MV-4-11 (cell line): ENCODE measurements around the gene TMEM125.

ENCODE experiments used
- DNase-seq: peaks from one replicate; lab custom pipeline; 2025; lab: John Stamatoyannopoulos, UW

TMEM125 gene

DNA sequence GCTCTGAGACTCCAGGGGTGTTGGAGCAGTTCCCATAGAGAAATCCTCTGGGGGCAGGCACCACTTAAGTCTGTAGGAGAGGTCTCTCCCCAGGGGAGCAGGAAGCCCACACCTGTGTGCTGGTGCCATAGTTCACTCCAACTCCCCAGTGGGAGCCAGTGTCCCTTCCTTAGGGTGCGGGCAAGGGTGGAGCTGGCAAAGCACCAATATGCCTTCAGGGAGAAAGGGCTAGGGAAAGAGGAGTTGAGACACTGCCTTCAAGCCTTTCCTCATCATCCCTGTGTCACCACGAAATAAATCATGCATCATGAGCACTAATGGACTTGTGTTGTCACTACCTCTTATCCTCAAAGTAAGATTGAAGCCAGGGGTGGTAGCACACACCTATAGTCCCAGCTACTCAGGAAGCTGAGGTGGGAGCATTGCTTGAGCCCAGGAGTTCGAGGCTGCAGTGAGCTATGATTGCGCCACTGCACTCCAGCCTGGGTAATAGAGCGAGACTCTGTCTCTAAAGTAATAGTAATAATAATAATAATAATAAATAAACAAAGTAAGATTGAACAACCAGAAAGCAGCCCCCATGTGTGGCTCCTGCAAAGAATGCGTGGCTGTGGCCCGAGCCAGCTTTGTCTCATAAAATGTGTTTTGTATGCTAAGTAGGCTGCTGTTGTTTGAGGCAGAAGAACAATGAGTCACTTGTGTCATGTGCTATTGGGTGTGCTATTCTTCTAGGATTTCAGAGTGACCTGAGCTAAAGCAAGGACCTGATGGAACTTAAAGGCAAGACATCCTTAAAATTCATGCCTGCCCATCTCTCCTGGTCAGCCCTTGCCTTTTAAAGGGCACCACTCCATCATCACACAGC, 24.3 kb downstream of the TMEM125 start:
- DNase-seq = no peak

DNA sequence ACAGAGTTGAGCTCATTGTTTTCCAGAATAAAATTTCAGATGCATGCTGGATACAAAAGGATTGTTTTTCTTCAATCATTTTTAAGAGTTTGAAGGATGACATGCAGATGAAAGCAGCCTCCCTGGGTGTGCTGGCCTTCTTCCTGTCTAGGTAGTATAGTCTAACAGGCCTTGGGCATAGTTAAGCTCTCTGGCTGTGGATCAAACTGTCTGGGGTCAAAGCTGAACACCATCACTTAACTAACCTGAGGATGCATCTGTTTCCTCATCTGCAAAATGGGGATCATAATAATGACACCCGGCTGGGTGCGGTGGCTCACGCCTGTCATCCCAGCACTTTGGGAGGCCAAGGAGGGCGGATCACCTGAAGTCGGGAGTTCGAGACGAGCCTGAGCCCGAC, 25.0 kb downstream of the TMEM125 start:
- no peak for DNase-seq

DNA sequence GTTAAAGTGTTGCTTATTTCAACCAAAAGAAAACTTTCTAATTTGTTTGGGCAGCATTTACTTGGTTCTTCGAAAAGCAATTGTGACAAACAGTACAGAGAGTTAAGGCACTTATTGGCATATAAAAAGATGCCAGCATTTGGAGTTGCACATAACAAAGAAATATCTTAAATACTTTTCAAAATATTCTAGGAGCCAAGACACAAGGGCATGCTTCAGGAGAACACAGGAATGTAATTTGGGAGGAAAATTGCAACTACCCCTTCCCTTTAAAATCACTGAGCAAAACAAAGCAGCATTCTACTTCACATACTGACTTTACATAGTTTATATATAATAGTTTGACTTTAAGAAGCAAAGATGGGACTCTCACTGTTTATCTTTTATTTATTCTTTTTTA, 26.4 kb downstream of the TMEM125 start:
- DNase-seq = no peak

DNA sequence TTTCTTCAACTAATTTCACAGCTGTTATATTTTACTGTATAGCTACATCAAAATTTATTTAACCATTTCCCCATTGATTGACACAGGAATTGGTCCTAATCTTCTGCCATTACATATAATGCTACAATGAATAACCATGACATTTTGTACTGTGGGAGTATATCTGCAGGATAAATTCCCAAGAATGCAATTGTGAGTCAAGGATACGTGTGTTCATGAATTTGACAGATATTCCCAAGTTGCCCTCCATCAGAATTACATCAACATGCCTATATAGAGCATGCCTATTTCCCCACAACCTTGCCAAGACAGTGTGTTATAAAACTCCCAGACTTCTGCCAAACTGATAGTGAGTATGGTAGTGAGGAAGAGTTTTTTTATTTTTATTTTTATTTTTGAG, 28.3 kb downstream of the TMEM125 start:
- DNase-seq = no peak

DNA sequence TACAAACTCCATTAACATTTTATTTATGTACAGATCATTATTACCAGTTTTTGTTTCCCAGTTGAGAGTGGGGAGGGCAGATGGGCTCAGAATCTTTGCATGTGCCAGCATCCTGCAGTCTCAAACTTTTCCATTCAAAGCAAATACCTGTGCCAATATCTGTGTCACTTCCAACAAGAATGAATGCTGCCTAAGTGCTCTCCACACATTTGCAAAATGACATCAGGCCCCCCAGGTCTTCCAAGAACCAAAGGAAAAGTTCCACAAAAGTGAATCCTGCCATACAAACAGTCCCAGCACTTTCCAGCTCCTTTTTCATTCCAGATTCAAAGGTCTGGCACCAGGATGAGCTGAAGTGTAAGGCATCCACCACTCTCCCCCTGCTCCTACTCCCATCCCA, 29.3 kb downstream of the TMEM125 start:
- DNase-seq = no peak

DNA sequence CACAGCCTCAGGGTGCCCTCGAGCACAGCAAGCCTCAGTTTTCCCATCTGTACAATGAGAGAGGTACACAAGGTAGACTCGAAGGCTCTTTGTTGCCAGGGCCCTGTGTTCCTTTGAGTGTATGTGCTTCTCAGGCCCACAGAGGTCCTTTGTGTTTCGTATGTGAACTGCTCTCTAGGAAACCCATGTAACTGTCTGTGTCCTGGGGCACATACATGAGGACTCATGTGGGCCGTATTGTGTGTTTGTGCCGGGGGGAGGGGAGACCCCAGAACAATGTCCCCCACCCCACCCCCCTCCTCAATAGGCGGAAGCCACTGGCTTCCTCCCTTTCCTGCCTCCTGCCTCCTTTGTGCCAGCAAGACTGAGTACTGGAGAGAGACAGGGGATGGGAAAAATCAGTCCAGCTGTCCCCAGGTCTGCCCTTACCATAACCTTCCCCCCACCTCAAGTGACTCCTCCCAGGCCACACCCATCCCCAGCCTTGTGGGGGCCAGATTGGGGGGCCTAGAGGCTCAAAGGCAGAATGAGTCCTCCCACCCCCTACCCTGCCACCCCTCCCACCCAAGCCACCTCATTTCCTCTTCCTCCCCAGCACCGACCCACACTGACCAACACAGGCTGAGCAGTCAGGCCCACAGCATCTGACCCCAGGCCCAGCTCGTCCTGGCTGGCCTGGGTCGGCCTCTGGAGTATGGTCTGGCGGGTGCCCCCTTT, 30.8 kb downstream of the TMEM125 start, which contains the start of gene TIE1:
TSS of gene TIE1 (plus strand) at position 605 of the 717 bp plus-strand sequence. CDS start at position 695, 90 bp downstream.
- DNase-seq = no peak

DNA sequence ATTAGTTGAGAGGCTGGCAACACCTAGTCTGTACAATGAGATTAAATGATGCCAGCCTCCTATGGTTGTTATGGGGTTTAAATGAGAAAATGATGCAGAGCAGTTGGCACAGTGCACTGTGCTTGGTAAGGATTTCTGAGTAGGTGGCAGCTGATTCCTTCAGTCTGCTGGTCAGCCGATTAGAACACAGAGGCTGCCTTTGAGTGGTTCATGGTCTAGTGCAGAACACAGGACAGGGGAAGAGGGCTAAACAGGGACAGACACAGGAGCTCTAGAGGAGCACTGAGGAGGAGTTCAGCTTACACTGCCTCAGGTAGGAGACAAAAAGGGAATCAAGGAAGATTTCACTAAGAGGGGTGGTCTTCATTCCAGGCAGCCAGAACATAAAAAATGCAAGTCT, 32.4 kb downstream of the TMEM125 start:
- no peak for DNase-seq

DNA sequence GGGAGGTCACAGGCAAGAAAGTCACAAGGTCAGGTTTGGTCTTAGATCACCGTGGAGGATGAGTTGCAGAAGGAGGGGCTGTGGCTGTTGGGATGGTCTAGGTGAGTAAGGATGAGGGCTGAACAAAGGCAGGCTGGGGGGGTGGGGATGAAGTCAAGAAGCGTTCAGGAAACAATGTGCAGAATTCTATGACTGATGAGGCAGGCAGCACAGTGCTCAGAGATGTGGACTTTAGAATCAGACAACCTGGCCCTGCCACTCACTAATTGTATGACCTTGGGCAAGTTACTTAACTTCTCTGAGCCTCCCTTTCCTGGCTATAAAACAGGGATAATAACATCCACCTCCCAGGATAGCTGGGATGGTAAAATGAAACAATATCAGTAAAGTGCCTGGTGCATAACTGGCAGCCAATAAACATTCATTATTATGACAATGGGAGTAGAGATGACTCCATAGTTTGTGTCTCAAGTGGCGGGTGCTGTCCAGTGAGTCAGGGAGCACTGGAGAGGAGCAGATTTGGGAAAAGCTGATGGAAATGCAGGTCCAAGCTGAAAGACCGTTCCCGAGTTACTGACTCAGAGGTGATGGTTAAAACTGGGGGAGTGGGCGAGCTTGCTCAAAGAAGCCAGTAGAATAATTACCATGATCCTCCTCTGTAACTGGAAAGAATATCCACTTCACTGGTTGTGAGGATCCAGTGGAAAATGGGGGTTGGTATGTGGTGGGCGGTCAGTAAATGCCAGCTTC, 33.1 kb downstream of the TMEM125 start:
- no peak for DNase-seq

DNA sequence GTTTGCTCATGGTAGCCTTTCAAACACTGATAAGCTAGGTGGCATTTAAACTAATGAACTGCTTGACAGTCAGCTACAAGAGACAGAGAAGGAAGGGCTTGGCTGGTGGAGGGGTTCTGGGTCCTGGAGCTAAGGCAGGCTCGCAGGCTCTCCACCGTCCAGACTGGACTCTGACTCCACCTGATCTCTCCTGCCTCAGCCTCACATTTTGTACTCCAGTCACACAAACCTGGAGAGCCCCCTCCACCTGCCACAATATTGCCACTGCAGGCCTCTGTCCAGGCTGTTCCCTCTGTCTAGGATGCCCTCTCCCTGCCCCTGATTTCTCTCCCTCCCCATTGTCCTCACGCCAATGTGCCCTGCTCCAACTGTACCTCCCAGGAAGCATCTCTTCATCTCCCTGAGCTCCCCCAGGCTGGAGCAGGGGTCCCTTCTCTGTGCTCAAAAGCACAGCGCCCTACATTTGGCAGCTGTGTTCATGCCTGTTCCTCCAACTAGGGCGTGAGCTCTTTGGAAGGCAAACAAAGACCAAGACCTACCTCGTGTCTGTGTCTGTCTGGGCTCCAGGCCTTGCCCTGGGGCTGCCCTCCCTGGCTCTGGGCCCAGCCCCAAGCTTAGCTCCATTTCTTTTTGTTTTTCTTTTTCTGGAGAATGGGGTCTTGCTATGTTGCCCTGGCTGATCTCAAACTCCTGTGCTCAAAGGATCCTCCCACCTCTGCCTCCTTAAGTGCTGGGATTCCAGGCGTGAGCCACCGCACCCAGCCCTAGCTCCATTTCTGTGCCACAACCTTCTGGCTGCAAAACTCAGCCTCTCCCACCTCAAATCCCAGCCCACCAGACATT, 33.9 kb downstream of the TMEM125 start:
- no peak for DNase-seq

DNA sequence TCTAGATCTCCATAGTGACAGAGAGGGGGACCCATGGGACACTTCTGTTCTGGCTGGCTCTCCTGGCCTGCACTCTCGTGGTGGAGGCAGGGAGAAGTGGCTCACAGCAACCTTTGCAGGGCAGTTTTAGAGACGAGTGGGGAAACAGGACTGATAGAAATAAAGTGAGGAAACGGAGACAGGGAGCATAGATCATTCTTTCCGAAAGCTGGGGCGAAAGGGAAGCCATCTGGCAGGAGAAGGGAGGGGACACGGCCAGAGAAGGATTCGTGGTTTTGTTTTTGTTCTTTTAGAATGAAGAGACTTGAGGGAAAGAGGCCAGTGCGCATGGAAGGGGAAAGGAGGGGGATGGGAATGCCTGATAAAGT, 34.5 kb downstream of the TMEM125 start:
- no peak for DNase-seq

DNA sequence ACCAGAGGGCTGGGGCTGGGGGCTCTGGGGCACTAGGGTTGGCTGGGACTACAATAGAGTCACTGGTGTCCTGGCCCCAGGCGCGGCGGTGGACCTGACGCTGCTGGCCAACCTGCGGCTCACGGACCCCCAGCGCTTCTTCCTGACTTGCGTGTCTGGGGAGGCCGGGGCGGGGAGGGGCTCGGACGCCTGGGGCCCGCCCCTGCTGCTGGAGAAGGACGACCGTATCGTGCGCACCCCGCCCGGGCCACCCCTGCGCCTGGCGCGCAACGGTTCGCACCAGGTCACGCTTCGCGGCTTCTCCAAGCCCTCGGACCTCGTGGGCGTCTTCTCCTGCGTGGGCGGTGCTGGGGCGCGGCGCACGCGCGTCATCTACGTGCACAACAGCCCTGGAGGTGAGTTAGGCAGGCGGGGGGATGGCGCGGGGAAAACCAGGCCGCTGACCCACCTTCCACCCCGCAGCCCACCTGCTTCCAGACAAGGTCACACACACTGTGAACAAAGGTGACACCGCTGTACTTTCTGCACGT, 35.1 kb downstream of the TMEM125 start:
- no peak for DNase-seq

DNA sequence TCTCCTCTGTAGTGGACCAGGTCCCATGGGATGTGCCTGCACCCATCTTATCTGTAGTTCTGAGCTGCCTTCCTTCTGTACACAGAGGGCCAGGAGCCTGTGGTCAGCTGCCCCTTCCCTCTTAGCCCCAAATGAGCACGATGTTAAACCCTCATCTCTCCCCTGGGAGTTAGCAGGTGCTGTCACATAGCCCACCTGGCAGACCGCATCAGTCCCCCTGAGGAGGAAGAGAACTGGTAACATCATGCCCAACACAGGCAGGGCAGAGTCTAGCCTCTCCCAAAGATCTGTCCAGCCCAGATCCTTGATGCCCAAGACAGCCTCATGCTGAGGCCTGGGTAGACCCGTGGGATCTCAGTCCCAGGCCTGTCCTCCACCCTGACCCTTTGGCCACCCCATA, 35.7 kb downstream of the TMEM125 start:
- DNase-seq = no peak

DNA sequence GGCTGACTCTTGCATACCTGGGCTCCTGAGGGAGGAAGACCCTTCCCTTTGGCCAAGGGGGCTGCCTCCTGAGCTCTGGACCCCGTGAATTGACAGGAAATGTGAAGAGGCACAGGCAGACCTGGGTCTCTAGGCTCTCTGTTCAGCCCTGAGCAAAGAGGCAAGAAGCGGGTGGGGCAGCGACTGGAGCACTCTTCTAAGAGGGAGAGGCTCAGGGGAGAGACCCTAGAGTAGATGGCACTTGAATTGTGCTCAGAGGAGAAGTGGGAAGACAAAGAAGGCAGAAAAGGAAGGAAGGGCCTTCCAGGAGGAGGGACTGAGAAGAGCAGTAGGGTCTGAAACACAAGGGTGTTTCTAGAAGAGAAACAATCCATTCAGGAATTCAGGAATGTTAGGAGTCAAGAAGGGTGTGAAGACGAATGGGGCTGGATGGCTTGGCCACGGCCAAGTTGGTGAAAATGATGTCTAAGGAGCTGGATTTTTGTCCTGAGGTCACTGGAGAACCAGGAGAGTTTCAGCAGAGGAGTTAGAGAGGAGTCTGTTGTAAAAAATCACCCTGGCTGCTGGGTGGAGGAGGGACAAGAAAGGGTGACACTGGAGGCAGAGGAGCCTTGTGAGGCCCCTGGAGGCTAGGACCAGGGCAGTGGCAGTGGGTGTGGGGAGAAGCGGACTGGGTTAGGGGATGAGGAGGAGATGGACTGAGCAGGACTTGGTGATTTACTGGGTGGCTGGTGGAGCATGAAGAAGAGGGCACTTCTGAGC, 36.3 kb downstream of the TMEM125 start:
- no peak for DNase-seq

DNA sequence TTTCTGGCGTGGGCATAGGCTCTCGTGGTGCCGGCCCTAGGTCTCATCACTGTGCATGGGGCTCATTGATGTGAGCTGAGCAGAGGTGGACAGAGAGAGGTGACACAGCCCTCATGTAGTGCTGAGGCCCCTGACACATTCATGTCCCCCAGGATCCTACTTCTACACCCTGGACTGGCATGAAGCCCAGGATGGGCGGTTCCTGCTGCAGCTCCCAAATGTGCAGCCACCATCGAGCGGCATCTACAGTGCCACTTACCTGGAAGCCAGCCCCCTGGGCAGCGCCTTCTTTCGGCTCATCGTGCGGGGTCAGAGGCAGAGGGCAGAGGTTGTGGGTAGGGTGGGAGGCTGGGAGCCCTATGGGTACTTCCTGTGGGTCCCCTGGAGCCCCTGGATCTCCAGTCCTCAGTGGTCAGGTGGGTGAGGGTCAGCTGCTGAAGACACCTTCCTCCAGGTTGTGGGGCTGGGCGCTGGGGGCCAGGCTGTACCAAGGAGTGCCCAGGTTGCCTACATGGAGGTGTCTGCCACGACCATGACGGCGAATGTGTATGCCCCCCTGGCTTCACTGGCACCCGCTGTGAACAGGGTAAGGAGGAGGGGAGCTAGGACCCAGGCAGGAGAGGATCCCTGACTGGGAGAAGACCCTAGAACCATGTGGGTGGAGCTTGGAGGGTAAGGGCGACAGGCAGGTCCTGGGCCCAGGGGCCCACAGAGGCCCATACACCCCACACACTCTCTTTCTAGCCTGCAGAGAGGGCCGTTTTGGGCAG, 37.1 kb downstream of the TMEM125 start:
- DNase-seq = no peak

DNA sequence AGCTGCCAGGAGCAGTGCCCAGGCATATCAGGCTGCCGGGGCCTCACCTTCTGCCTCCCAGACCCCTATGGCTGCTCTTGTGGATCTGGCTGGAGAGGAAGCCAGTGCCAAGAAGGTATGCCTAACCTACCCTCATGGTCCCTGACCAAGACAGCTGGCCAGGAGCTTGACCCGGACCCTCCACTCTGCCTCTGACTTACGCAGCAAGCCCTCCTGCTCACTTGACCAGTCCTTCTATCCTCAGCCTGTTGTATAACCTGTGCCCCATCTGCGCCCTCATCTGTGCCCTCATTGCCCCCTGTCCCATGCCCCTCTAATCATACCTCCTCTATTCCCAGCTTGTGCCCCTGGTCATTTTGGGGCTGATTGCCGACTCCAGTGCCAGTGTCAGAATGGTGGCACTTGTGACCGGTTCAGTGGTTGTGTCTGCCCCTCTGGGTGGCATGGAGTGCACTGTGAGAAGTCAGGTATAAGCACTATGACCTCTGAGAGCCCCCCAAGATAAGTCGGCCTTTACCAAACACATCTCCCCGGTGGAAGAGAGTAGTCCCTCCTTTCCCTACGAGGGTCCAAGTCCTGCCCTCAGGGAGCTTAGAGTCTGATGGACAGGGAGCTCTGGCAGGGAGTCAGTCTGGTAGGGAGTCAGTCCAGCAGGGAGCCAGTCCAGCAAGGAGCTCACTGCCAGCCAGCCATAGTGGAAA, 37.8 kb downstream of the TMEM125 start:
- DNase-seq = no peak

DNA sequence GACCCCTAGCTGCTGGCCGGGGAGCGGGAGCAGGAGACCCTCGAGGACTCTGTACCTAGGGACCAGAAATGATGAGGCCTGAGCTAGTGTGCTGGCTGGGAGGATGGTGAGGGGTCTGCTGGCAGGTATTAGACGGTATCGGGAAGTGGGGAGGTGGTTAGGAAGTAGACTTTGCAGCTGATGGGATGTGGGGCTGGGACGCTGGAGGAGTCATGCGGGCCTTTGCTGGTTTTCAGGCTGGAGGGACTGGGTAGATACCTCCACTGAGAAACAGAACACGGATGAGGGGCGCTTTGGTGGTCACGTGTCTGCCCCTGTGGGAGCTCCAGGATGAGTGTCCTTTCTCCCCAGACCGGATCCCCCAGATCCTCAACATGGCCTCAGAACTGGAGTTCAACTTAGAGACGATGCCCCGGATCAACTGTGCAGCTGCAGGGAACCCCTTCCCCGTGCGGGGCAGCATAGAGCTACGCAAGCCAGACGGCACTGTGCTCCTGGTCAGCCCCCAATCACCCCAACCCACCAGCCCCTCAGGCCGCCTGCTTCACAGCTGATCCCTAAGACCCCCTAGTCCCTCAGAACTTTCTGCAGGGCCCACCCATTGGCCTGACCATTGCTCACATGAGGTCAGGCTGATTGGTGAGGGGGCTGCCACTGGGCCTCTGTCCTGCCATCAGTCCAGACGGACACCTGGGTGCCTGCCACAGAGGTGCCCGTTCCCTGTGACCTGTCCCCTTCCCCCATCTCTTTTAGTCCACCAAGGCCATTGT, 39.0 kb downstream of the TMEM125 start:
- no peak for DNase-seq

DNA sequence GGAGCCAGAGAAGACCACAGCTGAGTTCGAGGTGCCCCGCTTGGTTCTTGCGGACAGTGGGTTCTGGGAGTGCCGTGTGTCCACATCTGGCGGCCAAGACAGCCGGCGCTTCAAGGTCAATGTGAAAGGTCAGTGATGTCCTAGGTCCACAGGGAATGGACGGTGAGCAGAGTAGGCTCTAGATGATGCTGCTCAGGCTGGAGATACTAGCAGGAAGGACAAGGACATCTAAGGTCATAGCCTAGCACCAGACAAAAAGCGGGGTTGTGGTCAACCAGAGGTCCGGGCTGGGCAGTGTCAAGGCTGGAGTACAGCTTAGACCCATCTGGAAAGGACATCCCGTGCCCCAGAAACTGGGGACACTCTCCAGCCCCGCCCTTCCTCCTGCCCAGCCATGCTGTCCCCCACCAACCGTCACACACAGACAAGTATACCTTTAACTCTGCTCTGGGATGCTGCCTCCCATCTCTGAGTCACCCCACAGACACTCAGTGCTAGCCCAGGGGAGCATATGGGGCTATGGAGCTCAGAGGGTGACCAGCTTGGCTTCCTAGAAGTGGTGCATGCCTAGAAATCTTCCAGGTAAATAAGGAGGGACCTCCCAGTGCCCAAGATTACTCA, 39.7 kb downstream of the TMEM125 start:
- no peak for DNase-seq

DNA sequence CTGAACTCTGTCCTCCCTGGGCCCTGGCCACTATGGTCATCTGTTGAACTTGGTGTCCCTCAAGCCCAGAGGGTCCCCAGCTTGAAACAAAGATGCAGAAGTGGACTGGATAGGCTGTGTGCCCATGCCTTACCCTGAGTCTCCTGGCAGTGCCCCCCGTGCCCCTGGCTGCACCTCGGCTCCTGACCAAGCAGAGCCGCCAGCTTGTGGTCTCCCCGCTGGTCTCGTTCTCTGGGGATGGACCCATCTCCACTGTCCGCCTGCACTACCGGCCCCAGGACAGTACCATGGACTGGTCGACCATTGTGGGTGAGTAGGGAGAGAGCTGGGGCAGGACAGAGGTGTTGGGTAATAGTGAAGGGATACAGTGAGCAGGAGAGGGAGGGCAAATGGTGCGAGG, 41.7 kb downstream of the TMEM125 start:
- no peak for DNase-seq
